HG03378 (cell line): Measurements from ENCODE around the gene WNT16.
"Not testable (repeated sequence)": the region's sequence is repeated elsewhere in the genome, so short reads cannot be mapped to it uniquely, and the experiment has no call there.

Experiments
- ATAC-seq: cut with Tn5 transposase; IDR thresholded peaks from one replicate; pipeline ENCODE4 v1.9.1; 2021; ENCODE audit warnings: mild to moderate bottlenecking, moderate library complexity; ENCODE audit not compliant: unreplicated experiment

The WNT16 gene

GRCh38 chr7:121328508-121329190 is at the start of gene WNT16:
Gene WNT16 (plus strand): TSS chr7:121329000. CDS start chr7:121329293, 293 bp downstream.
- ATAC-seq: no peak

DNA sequence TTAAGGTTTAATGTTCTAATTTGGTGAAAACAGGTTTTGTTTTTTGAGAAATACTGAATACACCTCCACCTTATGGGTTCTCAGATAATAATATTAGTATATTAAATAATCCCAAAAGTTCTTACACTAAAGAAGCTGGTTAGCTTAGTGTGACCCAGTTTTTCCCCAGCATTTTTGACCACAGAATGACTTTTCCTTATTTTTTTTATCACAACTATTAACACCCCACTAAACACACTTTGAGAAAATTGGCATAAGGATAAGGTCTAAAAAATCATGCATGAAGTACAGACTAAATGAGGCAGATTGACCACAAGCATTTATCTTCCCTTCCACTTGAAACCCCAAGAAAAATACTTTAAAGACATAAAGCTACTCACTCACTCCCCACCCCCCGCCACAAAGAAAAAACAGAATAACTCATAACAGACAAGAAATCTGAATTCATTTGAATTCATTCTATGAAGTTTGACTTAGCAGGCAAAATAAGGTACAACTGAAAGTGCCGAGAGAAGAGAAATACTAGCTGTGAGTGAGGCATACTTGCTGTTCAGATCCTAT is 49.7 kb upstream of the WNT16 start:
- no peak for ATAC-seq

DNA sequence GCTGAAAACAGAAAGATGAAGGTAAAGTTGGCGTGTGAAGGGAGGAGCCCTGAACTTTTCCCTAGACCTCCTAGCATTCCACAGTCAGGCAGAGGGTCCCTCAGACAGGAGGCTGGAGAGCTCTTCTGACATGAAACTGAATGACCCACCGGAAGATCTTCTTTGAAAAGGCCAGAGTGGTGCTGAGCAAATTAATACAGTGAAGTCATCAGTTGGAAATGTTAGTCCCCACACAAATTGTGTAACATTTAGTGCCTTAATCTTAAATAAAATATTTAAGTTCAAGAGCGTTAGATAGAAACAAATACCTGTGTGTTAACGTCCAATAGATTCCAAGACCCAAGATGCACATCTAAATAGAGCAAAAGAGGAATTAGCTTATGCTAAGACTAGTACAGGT is 49.0 kb upstream of the WNT16 start:
- ATAC-seq: no peak

GRCh38 chr7:121280656-121281055 is 48.1 kb upstream of the WNT16 start:
- ATAC-seq: no peak

GRCh38 chr7:121282129-121282528 is 46.7 kb upstream of the WNT16 start:
- no peak for ATAC-seq

GRCh38 chr7:121285066-121285667 is 43.6 kb upstream of the WNT16 start:
- no peak for ATAC-seq

DNA sequence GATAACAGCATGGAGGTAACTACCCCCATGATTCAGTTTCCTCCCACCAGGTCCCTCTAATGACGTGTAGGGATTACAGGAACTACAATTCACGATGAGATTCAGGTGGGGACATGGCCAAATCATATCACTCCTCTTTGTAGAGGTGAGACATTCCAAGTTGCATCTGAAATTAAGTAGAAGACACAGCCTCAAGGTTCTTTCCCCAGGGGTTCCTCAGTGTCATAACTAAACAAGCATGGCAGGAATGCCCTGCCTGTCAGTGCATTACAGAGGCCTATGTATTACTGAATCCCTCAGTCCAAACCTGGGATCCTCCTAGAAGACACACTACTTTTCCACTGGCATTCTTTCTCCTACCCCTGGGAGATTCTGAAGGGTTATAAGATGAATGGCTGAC is 42.6 kb upstream of the WNT16 start:
- no peak for ATAC-seq

GRCh38 chr7:121286742-121287734 is 41.8 kb upstream of the WNT16 start:
- no peak for ATAC-seq

DNA sequence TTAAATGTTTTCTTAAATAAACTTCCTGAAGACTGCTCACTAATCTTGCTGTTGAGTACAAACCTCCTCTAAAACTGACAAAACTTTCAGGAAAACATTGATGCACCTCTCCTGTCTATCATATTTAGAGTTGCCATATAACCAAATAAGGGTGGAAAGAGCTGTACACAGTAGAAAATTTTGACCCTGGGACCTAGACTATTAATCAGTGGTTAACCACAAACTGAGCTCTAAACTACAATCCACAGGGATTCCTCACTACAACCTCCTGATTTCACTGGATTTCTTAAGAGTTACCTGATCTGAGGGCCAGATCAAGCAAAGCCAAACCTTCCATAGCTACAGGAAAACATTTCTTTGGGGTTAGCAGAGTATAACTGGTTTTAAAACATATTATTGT is 39.9 kb upstream of the WNT16 start:
- no peak for ATAC-seq

DNA sequence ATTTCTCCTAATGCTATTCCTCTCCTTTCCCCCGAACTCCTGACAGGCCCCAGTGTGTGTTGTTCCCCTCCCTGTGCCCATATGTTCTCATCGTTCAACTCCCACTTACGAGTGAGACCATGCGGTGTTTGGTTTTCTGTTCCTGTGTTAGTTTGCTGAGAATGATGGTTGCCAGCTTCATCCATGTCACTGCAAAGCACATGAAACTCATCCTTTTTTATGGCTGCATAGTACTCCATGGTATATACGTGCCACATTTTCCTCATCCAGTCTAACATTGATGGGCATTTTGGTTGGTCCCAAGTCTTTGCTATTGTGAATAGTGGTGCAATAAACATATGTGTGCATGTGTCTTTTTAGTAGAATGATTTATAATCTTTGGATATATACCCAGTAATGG is 38.9 kb upstream of the WNT16 start:
- ATAC-seq: not testable (repeated sequence)

- no peak for ATAC-seq
These were observed 34.3 kb upstream of the WNT16 start for GRCh38 chr7:121294448-121294992.

DNA sequence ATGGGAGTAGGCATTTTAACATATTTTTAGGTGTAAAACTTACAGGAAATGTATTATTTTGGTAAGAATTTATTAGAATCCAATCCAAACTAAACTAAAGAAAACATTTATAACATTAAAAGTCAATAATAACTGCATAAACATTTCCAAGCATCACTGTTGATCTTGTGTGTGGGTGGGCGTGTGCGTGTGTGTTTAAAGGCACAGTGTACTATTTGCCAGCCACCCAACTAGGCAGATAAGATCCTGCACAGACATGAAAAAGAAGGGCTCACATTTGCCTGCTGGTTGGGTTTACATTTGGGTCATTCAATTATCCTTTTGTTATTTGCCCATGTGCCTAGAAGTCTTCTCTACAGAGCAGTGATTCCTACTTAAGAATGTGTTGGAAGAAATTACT is 31.0 kb upstream of the WNT16 start:
- no peak for ATAC-seq

DNA sequence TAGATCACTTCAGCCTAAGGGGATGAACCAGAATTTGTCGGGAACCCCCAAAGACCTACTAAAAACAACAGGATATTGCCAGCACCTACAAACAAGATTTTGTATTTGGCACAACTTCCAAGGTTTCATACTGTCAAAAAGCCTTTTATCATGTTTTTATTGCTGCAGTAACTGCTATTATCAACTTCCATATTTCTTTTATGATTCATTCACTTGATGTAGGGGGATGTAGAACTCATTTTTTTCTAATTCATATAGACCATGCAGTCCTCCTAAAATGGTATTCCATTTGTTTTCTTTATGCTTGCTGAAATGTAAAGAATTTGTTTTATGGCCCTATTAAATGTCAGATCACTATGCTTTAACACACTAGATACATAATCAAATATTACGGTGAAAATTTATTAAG is 30.0 kb upstream of the WNT16 start:
- ATAC-seq: no peak

- ATAC-seq: no peak
These were observed 27.9 kb upstream of the WNT16 start for GRCh38 chr7:121300685-121301420.

DNA sequence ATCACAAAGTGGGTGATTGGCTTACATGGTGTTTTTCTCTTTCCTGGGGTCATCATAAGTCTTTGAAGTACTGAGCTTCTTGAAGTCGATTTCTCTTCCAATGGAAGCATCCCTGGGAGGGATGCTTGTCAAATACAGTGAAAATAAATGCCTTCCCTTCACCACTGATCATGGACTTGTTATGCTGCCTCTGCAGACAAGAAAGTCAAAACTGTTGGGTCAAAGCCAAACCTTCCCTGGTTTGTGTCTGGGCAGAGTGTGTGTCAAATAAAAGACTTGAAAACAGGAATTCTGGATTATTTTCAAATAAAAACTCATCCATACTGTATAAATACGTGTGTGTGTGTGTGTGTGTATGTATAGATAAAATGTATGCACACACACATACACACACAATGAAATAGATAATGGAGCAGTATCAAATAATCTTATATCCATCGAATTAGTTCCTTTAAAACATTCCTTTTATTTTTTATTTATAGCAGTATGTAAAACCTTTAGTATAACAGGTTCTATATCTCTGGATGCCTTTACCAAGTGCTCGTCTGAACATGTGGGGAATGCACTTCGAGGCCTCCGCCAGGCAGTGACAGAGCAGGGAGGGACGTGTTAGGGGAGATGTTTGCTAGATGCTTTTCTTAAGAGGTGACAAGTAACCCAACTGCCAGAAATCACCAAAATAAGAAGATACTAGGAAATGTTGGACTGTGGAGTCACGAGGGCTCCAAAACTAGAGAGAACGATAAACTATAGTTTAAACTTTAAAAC is 27.2 kb upstream of the WNT16 start:
- ATAC-seq: no peak

DNA sequence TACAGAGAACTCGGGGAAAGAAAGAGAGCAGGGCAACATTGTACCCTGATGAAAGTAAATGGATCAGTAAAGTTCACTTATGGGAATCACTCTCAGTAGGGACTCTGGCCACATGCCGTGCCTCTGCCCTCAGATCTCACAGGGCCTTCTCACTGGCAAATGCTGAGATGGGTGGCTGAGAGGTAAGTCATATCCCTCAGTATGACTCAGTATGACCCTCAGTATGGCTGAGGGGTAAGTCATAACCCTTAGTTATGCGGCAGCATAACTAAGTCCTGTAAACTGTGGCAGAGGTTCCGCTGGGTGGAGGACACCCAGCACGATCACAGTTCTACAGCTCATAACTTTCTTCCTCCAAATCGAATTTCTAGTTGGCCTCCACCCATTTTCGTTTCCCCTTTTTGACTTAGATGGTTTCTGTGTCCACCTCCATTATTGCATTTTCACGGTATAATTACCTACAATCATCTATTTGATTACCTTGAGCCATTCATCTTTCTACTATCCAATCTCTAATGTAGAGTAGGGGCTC is 26.5 kb upstream of the WNT16 start:
- ATAC-seq: peak; percentile 96

- ATAC-seq: no peak
These were observed 25.2 kb upstream of the WNT16 start for GRCh38 chr7:121303422-121304101.

DNA sequence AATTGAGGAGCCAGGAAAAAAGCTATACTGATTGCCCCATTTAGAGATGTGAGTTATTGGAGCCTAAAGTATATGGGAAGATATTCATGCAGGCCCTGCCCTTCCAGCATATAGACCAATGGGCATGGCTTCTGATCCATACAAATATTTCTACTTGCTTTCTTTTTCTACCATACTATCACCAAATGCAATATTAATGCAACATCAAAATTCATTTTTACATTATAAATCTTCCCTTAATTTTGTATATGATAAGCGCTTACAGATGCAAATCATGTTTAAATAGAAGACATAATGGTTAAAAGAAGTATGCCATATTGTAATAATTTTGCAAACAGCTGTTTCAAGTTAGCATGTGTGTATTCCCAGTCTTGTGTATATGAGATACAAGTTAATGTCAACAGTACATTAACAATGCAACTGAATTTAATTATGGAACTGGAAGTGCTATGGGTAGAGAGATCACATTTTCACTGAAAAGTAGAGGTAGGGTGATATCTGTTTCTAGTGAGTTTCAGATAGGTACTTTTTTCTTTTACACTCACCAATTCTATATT is 24.6 kb upstream of the WNT16 start:
- no peak for ATAC-seq
